ENCODE data around the gene FLAD1.

Gene FLAD1

DNA sequence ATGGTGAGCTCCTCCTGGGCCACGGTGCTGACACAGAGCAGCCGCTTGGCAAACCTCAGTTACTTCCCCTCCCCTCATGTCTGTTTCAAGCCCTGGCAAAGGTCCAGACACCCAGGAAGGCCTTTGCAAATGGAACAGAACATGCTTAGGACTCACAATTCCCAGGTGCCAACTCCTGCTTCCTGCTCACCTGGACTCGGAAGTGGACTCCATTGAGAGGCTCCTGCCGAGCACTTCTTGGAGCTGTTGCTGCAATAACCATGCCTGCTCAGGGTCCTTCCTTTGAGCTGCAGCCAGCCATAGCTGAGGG is 39.7 kb downstream of the FLAD1 start:
- TF ChIP-seq, protein P1, sequence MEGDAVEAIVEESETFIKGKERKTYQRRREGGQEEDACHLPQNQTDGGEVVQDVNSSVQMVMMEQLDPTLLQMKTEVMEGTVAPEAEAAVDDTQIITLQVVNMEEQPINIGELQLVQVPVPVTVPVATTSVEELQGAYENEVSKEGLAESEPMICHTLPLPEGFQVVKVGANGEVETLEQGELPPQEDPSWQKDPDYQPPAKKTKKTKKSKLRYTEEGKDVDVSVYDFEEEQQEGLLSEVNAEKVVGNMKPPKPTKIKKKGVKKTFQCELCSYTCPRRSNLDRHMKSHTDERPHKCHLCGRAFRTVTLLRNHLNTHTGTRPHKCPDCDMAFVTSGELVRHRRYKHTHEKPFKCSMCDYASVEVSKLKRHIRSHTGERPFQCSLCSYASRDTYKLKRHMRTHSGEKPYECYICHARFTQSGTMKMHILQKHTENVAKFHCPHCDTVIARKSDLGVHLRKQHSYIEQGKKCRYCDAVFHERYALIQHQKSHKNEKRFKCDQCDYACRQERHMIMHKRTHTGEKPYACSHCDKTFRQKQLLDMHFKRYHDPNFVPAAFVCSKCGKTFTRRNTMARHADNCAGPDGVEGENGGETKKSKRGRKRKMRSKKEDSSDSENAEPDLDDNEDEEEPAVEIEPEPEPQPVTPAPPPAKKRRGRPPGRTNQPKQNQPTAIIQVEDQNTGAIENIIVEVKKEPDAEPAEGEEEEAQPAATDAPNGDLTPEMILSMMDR (IDR thresholded peaks at IDR 0.05; ENCODE audit: low read depth, low read length) = no peak
- no peak for TF ChIP-seq EZH2phosphoT487 (IDR thresholded peaks at IDR 0.05; ENCODE audit: low read depth)
- Histone ChIP-seq H3K4me3 (ENCODE audit: low read length) (no peak overlapping the region), H3K4me2 (ENCODE audit: low read length) (no peak overlapping the region)

DNA sequence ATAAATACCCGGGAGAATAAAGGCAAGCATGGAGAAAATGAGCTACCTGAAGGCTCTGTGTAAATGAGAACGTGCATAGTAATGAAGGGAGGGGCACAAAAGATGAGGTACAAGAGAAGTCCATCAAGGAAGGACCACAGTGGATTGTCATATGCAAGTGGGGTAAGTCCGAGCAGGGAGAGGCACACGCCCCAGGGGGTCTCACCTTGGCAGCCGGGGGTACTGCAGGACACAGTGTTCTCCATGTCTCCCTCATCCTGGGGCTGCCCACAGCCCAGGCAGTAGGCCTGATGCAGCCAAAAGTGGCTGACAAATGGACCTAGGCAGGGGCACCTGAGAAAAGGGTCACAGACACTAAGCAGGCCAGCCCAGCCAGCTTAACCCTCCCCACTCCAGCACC is 40.5 kb downstream of the FLAD1 start:
- Histone ChIP-seq H3K4me1 (ENCODE audit: low read length) (no peaks in the 10 kb centered on the region), H4K20me1 (ENCODE audit: insufficient read depth, low read length) (no peaks in the 10 kb centered on the region), H3K9ac (ENCODE audit: low read length) (no peak overlapping the region), H3K4me2 (ENCODE audit: low read length) (no peak overlapping the region), H2AFZ (ENCODE audit: low read depth, low read length) (no peak overlapping the region), H3K79me2 (ENCODE audit: low read length) (no peaks in the 10 kb centered on the region), H3K9me3 (ENCODE audit: insufficient read depth, low read length) (no peaks in the 10 kb centered on the region), H3K27ac (ENCODE audit: low read length) (no peak overlapping the region), H3K36me3 (replicated peaks; ENCODE audit: low read depth, low read length) (peaks cover 4% of the 10 kb centered on the region), H3K4me3 (ENCODE audit: low read length) (no peak overlapping the region), H3K27me3 (ENCODE audit: low read depth, low read length) (peaks cover 8% of the 10 kb centered on the region; the same call in 1 of the 2 replicates)
- TF ChIP-seq, protein P1 (IDR thresholded peaks at IDR 0.05; ENCODE audit: low read depth, low read length) = no peak

More for the DNA sequence above, 39.7 kb downstream of the FLAD1 start:
- Histone ChIP-seq H3K36me3 (replicated peaks; ENCODE audit: low read depth, low read length) (peaks cover 5% of the 10 kb centered on the region), H3K9me3 (ENCODE audit: insufficient read depth, low read length) (no peaks in the 10 kb centered on the region), H3K9ac (ENCODE audit: low read length) (no peak overlapping the region), H3K27ac (ENCODE audit: low read length) (no peak overlapping the region), H3K27me3 (ENCODE audit: low read depth, low read length) (peaks cover 8% of the 10 kb centered on the region; the same call in 1 of the 2 replicates), H3K79me2 (ENCODE audit: low read length) (no peaks in the 10 kb centered on the region), H2AFZ (ENCODE audit: low read depth, low read length) (no peak overlapping the region), H4K20me1 (ENCODE audit: insufficient read depth, low read length) (no peaks in the 10 kb centered on the region), H3K4me1 (ENCODE audit: low read length) (peaks cover 7% of the 10 kb centered on the region)

DNA sequence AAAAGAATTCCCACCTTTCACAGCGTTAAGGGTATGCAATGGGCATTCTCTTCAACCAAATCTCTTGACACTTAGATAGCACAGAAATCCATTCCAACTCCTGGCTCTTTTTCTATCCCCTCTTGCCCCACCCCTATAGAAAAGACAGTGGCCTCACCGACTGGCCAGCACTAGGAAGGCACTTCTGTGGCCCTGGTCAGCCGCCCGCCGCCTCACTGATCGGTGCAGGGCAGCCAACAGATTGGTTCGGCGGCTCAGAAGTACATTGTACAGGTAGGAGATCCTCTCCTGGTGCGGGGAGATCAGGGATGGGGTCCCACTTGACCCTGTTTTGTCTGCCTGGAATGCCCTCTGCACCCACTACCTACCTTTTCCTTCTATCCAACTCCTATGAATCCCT is 41.2 kb downstream of the FLAD1 start:
- Histone ChIP-seq H3K4me2 (ENCODE audit: low read length) (no peak overlapping the region), H4K20me1 (ENCODE audit: insufficient read depth, low read length) (no peaks in the 10 kb centered on the region), H3K79me2 (ENCODE audit: low read length) (no peaks in the 10 kb centered on the region), H3K4me3 (ENCODE audit: low read length) (no peak overlapping the region), H3K9ac (ENCODE audit: low read length) (no peak overlapping the region), H3K36me3 (replicated peaks; ENCODE audit: low read depth, low read length) (no peaks in the 10 kb centered on the region), H3K27ac (ENCODE audit: low read length) (no peak overlapping the region), H3K4me1 (ENCODE audit: low read length) (no peaks in the 10 kb centered on the region), H3K27me3 (ENCODE audit: low read depth, low read length) (peaks cover 8% of the 10 kb centered on the region; the same call in 1 of the 2 replicates), H3K9me3 (ENCODE audit: insufficient read depth, low read length) (no peaks in the 10 kb centered on the region), H2AFZ (ENCODE audit: low read depth, low read length) (no peak overlapping the region)
- TF ChIP-seq EZH2phosphoT487 (IDR thresholded peaks at IDR 0.05; ENCODE audit: low read depth) = no peak
- TF ChIP-seq, protein P1 (IDR thresholded peaks at IDR 0.05; ENCODE audit: low read depth, low read length) = no peak

DNA sequence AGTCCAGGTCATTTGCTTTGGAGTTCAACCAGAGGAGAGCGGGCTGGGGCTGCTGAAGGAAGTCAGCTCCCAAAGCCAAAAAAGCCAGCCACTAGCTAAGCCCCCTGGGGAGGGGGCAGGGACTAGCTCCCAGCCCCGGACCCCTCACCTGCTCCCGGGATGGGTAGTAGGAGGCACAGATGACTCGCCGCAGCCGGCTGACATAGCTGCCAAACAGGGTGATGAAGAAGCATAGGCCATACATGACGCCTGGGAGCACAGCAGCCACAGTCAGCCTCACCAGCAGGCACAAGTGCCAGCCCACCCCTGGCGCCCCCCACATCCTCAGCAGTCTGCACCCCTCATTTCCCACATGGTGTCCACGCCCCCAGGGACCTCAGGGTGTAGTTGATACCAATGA is 43.0 kb downstream of the FLAD1 start:
- Histone ChIP-seq H3K4me2 (ENCODE audit: low read length) (no peak overlapping the region), H3K4me1 (ENCODE audit: low read length) (no peaks in the 10 kb centered on the region), H3K79me2 (ENCODE audit: low read length) (no peaks in the 10 kb centered on the region), H4K20me1 (ENCODE audit: insufficient read depth, low read length) (no peaks in the 10 kb centered on the region), H3K27me3 (ENCODE audit: low read depth, low read length) (peaks cover 8% of the 10 kb centered on the region; the same call in 1 of the 2 replicates), H3K36me3 (replicated peaks; ENCODE audit: low read depth, low read length) (no peaks in the 10 kb centered on the region), H3K9me3 (ENCODE audit: insufficient read depth, low read length) (no peaks in the 10 kb centered on the region), H3K9ac (ENCODE audit: low read length) (no peak overlapping the region), H3K4me3 (ENCODE audit: low read length) (no peak overlapping the region), H3K27ac (ENCODE audit: low read length) (no peak overlapping the region), H2AFZ (ENCODE audit: low read depth, low read length) (no peak overlapping the region)
- TF ChIP-seq, protein P1 (IDR thresholded peaks at IDR 0.05; ENCODE audit: low read depth, low read length) = no peak
- no peak for TF ChIP-seq EZH2phosphoT487 (IDR thresholded peaks at IDR 0.05; ENCODE audit: low read depth)
